Calu3 (cell line): ENCODE measurements around the gene PRKAA1. TPM values are rescaled to one million over a fixed set of nuclear protein-coding genes. Genes with fewer than 3 reads are reported as not detected.

ENCODE experiments used
- BruUV-seq: library from RNA; stranded (reverse); fragments of 400-500 nt; replicated peaks from 2 replicates; lab custom pipeline; 2021; lab: Mats Ljungman, UMichigan
- CTCF ChIA-PET: fragments of 300-600 bp; sonication (Branson Sonifier 250); formaldehyde crosslinking; loops from one replicate; lab custom pipeline; 2022; ENCODE audit warnings: antibody characterized with exemption; lab: Charles Lee
- DNase-seq: peaks from one replicate; pipeline ENCODE4 v3.0.0; 2022
- H3K27ac Mint-ChIP-seq: one replicate; pipeline ENCODE4 v1.8.0; 2022; ENCODE audit warnings: mixed read lengths; ENCODE audit not compliant: unreplicated experiment
- H3K27me3 Mint-ChIP-seq: one replicate; pipeline ENCODE4 v1.8.0; 2022; ENCODE audit warnings: mixed read lengths; ENCODE audit not compliant: unreplicated experiment
- H3K36me3 Mint-ChIP-seq: one replicate; pipeline ENCODE4 v1.8.0; 2022; ENCODE audit warnings: mild to moderate bottlenecking, moderate library complexity, mixed read lengths; ENCODE audit not compliant: insufficient read depth, unreplicated experiment
- H3K4me1 Mint-ChIP-seq: one replicate; pipeline ENCODE4 v1.8.0; 2022; ENCODE audit warnings: mild to moderate bottlenecking, low read depth, mixed read lengths; ENCODE audit not compliant: unreplicated experiment
- H3K4me3 Mint-ChIP-seq: one replicate; pipeline ENCODE4 v1.8.0; 2022; ENCODE audit warnings: mild to moderate bottlenecking, low read depth, moderate library complexity, mixed read lengths; ENCODE audit not compliant: unreplicated experiment
- H3K9me3 Mint-ChIP-seq: one replicate; pipeline ENCODE4 v1.8.0; 2022; ENCODE audit warnings: low read depth, mixed read lengths; ENCODE audit not compliant: unreplicated experiment
- CTCF ChIP-seq: fragments of 200-600 bp; IDR thresholded peaks from one replicate; pipeline ENCODE4 v1.8.0; 2022; ENCODE audit warnings: antibody characterized with exemption; ENCODE audit not compliant: unreplicated experiment
- intact Hi-C: fragments of 100-400 bp; cut with micrococcal nuclease; formaldehyde crosslinking; loops from one replicate; pipeline ENCODE4 v1.10.0; 2022; ENCODE audit not compliant: unreplicated experiment
- total RNA-seq: library from RNA; stranded (reverse); gene quantifications from 2 replicates; pipeline ENCODE4 v1.2.3, GENCODE V29; 2022

The PRKAA1 gene
- total RNA-seq, 1 experiment from 2014 or later: 118 TPM

GRCh38 chr5:40754381-40755092 is 43.6 kb downstream of the PRKAA1 start:
- Mint-ChIP-seq H3K36me3 (no peaks in the 10 kb centered on the region), H3K4me1 (no peaks in the 10 kb centered on the region), H3K27me3 (no peaks in the 10 kb centered on the region), H3K9me3 (no peaks in the 10 kb centered on the region), H3K27ac (no peak overlapping the region), H3K4me3 (no peak overlapping the region)
- intact Hi-C loops: loop anchor here (1.0 to 10.0 kb wide), 4 partner anchors 43 to 430 kb away; no protein-coding TSS in a partner anchor
- CTCF ChIA-PET: interaction anchor here (0.8 kb wide), 1 partner anchor 44 kb away, joined by 3 read pairs; the partner anchor contains the start of gene PRKAA1
- no peak for DNase-seq
- BruUV-seq: TSS peak; percentile 25
- TF ChIP-seq CTCF: no peak

- intact Hi-C loops: no loop called here
- no peak overlapping the region for H3K4me3 Mint-ChIP-seq
- H3K27ac Mint-ChIP-seq: no peak overlapping the region
- no peak for DNase-seq
- peaks cover 10% of the 10 kb centered on the region for H3K4me1 Mint-ChIP-seq
- H3K9me3 Mint-ChIP-seq: no peaks in the 10 kb centered on the region
- no peaks in the 10 kb centered on the region for H3K36me3 Mint-ChIP-seq
- no TSS peak for BruUV-seq
- CTCF ChIA-PET: interaction anchor here (0.7 to 0.8 kb wide), 2 partner anchors 31 to 1967 kb away, joined by 3 to 4 read pairs; no protein-coding TSS in a partner anchor
- TF ChIP-seq CTCF: no peak
- no peaks in the 10 kb centered on the region for H3K27me3 Mint-ChIP-seq
Measured at GRCh38 chr5:40746703-40747102, 51.5 kb downstream of the PRKAA1 start.

- CTCF ChIA-PET: no interaction called here
- Mint-ChIP-seq H3K36me3 (no peaks in the 10 kb centered on the region), H3K27ac (no peak overlapping the region), H3K27me3 (no peaks in the 10 kb centered on the region), H3K4me3 (no peak overlapping the region), H3K9me3 (no peaks in the 10 kb centered on the region), H3K4me1 (peaks cover 10% of the 10 kb centered on the region)
- DNase-seq: no peak
- intact Hi-C loops: no loop called here
- BruUV-seq: no TSS peak
- no peak for TF ChIP-seq CTCF
Measured at GRCh38 chr5:40743771-40744170, 54.4 kb downstream of the PRKAA1 start.

GRCh38 chr5:40738502-40738901 is 59.7 kb downstream of the PRKAA1 start:
- CTCF ChIA-PET: interaction anchor here (0.6 kb wide), 1 partner anchor 52 kb away, joined by 6 read pairs; no protein-coding TSS in a partner anchor
- H3K4me3 Mint-ChIP-seq: no peak overlapping the region
- TF ChIP-seq CTCF: no peak
- H3K9me3 Mint-ChIP-seq: no peaks in the 10 kb centered on the region
- intact Hi-C loops: loop anchor here (5.0 to 10.0 kb wide), 2 partner anchors 354 to 566 kb away; no protein-coding TSS in a partner anchor
- H3K27me3 Mint-ChIP-seq: no peaks in the 10 kb centered on the region
- H3K36me3 Mint-ChIP-seq: no peaks in the 10 kb centered on the region
- no peak overlapping the region for H3K27ac Mint-ChIP-seq
- no TSS peak for BruUV-seq
- DNase-seq: no peak
- peaks cover 28% of the 10 kb centered on the region for H3K4me1 Mint-ChIP-seq
